Cerebellar cortex (tissue), 1 donor: ENCODE measurements around the gene ABCC9.
"Not testable (repeated sequence)": the region's sequence is repeated elsewhere in the genome, so short reads cannot be mapped to it uniquely, and the experiment has no call there.

Experiments
- DNase-seq: peaks from one replicate; pipeline ENCODE4 v3.0.0-alpha.2; 2015; ENCODE audit warnings: low spot score

Gene ABCC9

GRCh38 chr12:21814814-21815213 is 126.4 kb downstream of the ABCC9 start:
- DNase-seq = no peak

DNA sequence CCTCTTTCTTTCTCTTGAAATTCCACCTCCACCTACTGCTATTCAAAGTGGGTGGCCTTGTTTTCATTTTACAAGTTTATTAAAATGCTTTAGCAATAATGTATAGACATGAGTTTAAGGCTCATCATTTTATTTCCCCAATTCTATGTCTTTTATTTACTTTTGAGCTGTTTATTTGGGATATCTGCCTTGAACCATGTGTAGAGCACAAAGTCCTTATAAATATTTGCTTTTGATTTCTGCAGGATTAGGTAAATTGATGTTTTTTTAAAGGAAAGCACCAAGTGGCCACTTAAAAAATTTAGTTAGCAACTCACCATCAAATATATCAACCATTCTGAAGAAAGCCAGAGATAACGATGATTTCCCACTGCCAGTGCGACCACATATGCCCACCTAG is 126.9 kb downstream of the ABCC9 start:
- DNase-seq = no peak

- DNase-seq = no peak
These were observed 127.5 kb downstream of the ABCC9 start for GRCh38 chr12:21813751-21814150.

GRCh38 chr12:21813125-21813524 is 128.1 kb downstream of the ABCC9 start:
- DNase-seq = no peak

DNA sequence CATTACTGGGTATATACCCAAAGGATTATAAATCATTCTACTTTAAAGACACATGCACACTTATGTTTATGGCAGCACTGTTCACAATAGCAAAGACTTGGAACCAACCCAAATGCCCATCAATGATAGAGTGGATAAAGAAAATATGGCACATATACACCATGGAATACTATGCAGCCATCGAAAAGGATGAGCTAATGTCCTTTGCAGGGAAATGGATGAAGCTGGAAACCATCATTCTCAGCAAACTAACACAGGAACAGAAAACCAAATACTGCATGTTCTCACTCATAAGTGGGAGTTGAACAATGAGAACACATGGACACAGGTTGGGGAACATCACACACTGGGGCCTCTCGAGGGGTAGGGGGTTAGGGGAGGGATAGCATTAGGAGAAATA is 128.9 kb downstream of the ABCC9 start:
- DNase-seq = not testable (repeated sequence)

- DNase-seq = no peak
These were observed 132.1 kb downstream of the ABCC9 start for GRCh38 chr12:21809100-21809499.

- no peak for DNase-seq
These were observed 135.0 kb downstream of the ABCC9 start for GRCh38 chr12:21806255-21806654.

DNA sequence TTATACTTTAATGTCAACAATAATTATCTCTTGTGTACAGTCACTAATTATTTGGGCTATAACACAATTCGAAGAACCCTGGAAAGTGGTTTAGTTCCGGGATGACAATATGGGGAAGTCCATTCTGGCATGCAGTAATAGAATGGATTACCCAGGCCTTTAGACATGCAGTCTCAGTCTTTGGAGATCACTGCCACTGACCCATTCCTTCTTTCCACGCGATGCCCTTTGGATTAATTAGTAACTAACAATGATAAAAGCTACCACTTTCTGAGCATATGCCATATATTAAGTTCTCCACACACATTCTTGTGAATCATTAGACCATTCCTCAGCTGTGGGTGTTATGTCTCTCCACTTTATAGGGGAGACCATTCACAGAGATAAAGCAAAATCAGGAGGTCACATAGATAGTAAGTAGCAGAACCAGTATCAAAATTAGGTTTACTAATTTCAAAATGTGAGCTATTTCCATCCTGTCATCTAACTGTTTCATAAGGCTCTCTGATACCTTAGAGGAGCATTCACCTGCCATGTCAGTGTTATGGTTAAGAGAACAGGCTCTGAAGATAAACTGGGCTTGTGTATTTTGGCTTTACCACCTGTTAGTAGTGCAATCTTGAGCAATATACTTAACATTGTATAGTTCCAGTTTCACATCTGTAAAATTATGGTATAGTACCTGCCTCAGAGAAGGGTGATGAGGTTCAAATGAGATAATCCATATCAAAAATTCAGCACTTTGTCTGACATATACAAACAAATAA is 139.5 kb downstream of the ABCC9 start:
- DNase-seq = no peak

- no peak for DNase-seq
These were observed 141.2 kb downstream of the ABCC9 start for GRCh38 chr12:21800011-21800410.

- DNase-seq = no peak
These were observed 143.7 kb downstream of the ABCC9 start for GRCh38 chr12:21797539-21797938.

DNA sequence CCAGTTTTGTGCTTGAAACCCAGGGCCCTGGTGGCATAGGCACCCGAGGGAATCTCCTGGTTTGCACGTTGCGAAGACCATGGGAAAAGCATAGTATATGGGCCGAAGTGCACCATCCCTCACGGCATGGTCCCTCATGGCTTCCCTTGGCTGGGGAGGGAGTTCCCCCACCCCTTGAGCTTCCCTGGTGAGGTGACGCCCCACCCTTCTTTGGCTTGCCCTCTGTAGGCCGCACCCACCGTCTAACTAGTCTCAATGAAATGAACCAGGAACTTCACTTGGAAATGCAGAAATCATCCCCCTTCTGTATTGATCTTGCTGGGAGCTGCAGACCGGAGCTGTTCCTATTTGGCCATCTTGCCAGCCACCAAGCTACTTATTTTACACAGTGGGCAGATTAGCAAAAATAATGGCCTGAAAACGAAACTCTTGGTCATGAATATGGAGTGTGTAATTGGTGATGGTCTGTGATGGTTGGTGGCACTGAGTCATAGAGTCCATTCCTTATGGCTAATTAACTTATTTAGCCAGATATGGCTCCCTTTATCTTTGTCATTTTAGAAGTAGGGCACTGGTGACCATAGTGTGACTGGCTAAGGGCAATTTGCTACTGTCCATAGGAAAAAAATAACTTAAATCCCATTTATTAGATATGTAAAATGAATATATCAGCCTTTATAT is 145.4 kb downstream of the ABCC9 start:
- DNase-seq = no peak

- DNase-seq = not testable (repeated sequence)
These were observed 146.2 kb downstream of the ABCC9 start for GRCh38 chr12:21794807-21795595.

GRCh38 chr12:21789687-21790086 is 151.5 kb downstream of the ABCC9 start:
- not testable (repeated sequence) for DNase-seq

GRCh38 chr12:21788089-21788983 is 152.9 kb downstream of the ABCC9 start:
- DNase-seq = no peak

DNA sequence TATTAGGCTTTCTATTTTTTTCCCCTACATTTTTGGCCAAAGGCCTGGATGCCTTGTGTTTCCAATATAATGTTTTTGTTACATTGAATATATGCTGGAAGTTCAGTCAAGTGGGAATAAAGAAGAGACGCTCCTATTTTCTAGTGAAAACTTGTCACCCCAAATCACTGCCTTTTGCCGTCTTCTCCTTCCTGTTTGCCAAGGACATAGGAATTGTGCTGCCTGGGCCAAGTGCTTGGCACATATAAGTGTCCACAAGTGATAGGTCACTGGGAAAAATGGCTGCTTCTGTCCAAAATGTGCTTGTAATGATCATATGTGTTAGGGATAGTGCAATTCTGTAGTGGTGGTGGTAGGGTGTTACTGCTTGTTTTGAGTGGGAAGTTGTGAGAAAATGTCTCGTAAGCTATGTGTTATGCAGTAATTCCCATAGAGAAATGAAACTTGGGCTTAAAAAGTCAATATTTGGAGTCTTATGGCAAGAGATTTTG is 155.1 kb downstream of the ABCC9 start:
- no peak for DNase-seq

DNA sequence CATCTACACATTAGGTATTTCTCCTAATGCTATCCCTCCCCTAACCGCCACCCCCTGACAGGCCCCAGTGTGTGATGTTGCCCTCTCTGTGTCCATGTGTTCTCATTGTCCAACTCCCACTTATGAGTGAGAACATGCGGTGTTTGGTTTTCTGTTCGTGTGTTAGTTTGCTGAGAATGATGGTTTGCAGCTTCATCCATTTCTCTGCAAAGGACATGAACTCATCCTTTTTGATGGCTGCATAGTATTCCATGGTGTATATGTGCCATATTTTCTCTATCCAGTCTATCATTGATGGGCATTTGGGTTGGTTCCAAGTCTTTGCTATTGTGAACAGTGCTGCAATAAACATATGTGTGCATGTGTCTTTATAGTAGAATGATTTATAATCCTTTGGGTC is 158.5 kb downstream of the ABCC9 start:
- DNase-seq = not testable (repeated sequence)

DNA sequence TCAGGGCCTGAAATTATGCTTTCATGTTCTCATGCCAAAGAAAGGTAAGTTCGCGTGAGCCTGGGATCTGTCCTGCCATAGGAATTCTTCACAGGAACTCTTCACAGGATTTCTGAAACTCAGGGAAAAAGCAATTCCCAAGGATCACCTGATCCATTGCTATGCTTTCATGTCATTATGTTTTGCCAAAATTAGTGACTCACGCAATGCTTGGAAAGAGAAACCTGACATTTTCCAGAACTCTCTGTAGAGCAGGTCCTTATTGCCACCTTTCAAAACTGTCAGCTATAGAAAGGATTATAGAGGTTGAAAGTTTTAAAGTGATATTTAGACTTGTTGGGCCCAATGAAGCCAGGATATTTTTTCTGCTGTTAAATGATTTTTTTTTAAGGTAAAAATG is 160.4 kb downstream of the ABCC9 start:
- DNase-seq = no peak

DNA sequence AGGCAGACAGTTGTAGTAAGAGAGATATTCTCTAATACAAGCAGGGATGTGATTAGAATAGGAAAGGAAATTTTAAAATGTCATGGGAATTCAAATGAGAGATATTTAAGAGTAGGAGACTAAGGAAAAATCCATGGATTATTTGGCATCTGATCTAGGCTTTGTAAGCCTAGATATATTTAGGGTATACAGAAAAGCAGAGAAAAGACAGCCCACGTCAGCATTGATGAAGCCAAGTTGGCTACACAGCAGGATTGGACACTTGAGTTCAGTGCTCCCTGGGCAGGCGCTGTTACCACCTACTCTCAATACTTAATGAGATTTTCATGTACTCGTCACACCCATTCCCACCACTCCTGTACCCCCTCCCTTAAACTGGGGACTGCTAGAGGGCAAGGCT is 165.1 kb downstream of the ABCC9 start:
- no peak for DNase-seq

GRCh38 chr12:21775133-21775820 is 165.9 kb downstream of the ABCC9 start:
- no peak for DNase-seq

DNA sequence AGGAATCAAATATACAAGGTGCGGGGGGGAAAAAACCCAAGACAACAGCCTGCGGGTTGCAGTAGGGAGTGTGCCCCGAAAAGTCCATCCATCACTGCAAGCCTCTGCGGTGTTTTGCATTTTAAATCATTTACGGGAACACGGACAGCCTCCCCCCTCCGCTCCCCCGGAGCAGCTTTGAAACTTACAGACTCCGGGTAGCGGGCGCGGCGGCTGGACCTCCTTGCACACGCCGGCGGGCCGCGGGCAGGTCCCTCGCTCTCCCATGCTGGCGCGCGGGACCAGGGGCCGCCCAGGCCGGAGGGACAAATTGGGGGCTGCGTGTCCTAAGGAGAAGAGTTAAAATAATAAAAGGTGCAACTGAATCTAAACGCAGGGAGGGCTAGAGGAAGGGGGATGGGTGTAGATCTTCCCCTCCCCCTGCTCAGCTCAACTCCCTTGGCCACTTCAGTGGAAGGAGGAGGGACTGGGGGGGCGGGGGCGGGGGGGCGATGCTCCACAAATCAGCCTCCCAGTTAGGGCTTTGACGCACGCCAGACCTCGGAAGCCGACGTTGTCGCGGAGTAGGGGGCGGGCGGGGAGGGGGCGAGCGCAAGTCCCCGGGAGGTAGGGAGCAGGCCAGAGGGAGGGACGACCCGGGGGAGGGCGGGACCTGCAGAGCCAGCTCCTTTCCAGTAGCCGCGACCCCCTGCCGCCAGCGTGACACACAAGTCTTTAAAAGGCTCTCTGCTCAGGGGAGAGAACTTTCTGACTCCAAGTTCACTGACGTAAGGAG is 166.7 kb downstream of the ABCC9 start, which contains the start of gene KCNJ8:
TSS of gene KCNJ8 (minus strand) at position 349 of the 775 bp plus-strand sequence. CDS start 1,090 bp downstream, outside the sequence.
- no peak for DNase-seq
